Spleen (tissue), 7 donors: Measurements from ENCODE around the gene NR5A1.

Experiments used
- POLR2AphosphoS5 ChIP-seq, 3 donors: sonication (generic); formaldehyde crosslinking; IDR thresholded peaks; one replicate each; pipeline ENCODE4 v1.5.1; 2017; ENCODE audit warnings: antibody characterized with exemption in 3 of 3
- TF ChIP-seq, protein P1 (sequence below), 11 experiments: fragments of 200-600 bp in 7 of 11; fragments of 450-650 bp in 4 of 11; sonication (generic) in 4 of 11; IDR thresholded peaks in 8 of 11; conservative IDR thresholded peaks in 3 of 11; 1 replicate in 7 of 11; 2 replicates in 4 of 11; pipeline versions ENCODE4 v1.4.0 to v1.8.0; 2016 to 2021; ENCODE audit warnings: antibody characterized with exemption in 11 of 11, inconsistent platforms in 4 of 11, mild to moderate bottlenecking in 1 of 11
- donor health status: DM: no; HTN: no; CAD: no; lungs with moderate emphysema.
- donor health status: DM: no; HTN: no; CAD: no.
- donor health status: DM: no; HTN: no; CAD: no.

- TF ChIP-seq POLR2AphosphoS5 (IDR thresholded peaks at IDR 0.05) = no peak
- TF ChIP-seq, protein P1, sequence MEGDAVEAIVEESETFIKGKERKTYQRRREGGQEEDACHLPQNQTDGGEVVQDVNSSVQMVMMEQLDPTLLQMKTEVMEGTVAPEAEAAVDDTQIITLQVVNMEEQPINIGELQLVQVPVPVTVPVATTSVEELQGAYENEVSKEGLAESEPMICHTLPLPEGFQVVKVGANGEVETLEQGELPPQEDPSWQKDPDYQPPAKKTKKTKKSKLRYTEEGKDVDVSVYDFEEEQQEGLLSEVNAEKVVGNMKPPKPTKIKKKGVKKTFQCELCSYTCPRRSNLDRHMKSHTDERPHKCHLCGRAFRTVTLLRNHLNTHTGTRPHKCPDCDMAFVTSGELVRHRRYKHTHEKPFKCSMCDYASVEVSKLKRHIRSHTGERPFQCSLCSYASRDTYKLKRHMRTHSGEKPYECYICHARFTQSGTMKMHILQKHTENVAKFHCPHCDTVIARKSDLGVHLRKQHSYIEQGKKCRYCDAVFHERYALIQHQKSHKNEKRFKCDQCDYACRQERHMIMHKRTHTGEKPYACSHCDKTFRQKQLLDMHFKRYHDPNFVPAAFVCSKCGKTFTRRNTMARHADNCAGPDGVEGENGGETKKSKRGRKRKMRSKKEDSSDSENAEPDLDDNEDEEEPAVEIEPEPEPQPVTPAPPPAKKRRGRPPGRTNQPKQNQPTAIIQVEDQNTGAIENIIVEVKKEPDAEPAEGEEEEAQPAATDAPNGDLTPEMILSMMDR (IDR thresholded peaks at IDR 0.05 in 8 of 11, conservative IDR thresholded peaks at IDR 0.05 in 3 of 11) = no peak
These were observed 36.9 kb downstream of the NR5A1 start for GRCh38 chr9:124470306-124470705.
